ENCODE measurements around the gene ZNF256.

- TF ChIP-seq CTCF (optimal IDR thresholded peaks at IDR 0.05 in 1 of 3, IDR thresholded peaks at IDR 0.05 in 1 of 3, conservative IDR thresholded peaks at IDR 0.05 in 1 of 3; ENCODE audit: extremely low read depth in 1 of 3, insufficient read depth in 2 of 3, low read length in 3 of 3) (no peak), EZH2 (IDR thresholded peaks at IDR 0.05; ENCODE audit: low read length) (no peak)
Measured at GRCh38 chr19:57927587-57927986, 19.9 kb downstream of the ZNF256 start.
